A549 (cell line): ENCODE data around the gene TACC2. TPM values are rescaled to one million over a fixed set of nuclear protein-coding genes. Genes with fewer than 3 reads are reported as not detected.

Experiments used
- ATAC-seq, 2 experiments: fragments of 200-7000 bp in 1 of 2; fragments of >200 bp in 1 of 2; cut with Nextera tagmentation in 1 of 2; cut with Tn5 transposase in 1 of 2; 3 replicates each; pipeline versions ENCODE4 v1.8.0 to v1.9.1; 2018 to 2020; ENCODE audit warnings: mild to moderate bottlenecking in 1 of 2, moderate library complexity in 1 of 2
- CTCF ChIA-PET: fragments of 300-600 bp; sonication (Branson Sonifier 250); formaldehyde crosslinking; extraction: SDS; loops from one replicate; lab custom pipeline; 2021; ENCODE audit warnings: antibody characterized with exemption, inconsistent platforms; lab: Yijun Ruan, JAX
- POLR2A ChIA-PET: fragments of 350-600 bp; formaldehyde crosslinking; extraction: SDS; loops from one replicate; lab custom pipeline; 2021; ENCODE audit warnings: antibody characterized with exemption, inconsistent platforms; lab: Yijun Ruan, JAX
- DNase-seq, 2 experiments: peaks; one replicate each; pipeline versions ENCODE4 v3.0.0 to v3.0.0-alpha.2; 2011 to 2016; ENCODE audit warnings: low read depth in 1 of 2, low spot score in 1 of 2
- FAIRE-seq: peaks from 2 replicates; lab custom pipeline; 2011; peaks lifted over from hg19 to GRCh38; lab: Jason Lieb, UNC
- H3K27ac ChIP-seq, 2 experiments: fragments of >200 bp; sonication (Bioruptor Twin); formaldehyde crosslinking; 3 replicates each; pipeline ENCODE4 v1.5.1; 2016 to 2017
- H3K4me1 ChIP-seq: fragments of >200 bp; sonication (Bioruptor Twin); formaldehyde crosslinking; 3 replicates; pipeline ENCODE4 v1.6.1; 2016
- H3K4me2 ChIP-seq: fragments of >200 bp; sonication (Bioruptor Twin); formaldehyde crosslinking; 3 replicates; pipeline ENCODE4 v1.6.1; 2016
- H3K4me3 ChIP-seq: fragments of >200 bp; sonication (Bioruptor Twin); formaldehyde crosslinking; 3 replicates; pipeline ENCODE4 v1.5.1; 2016
- H3K9me3 ChIP-seq: fragments of >200 bp; sonication (Bioruptor Twin); formaldehyde crosslinking; 3 replicates; pipeline ENCODE4 v1.6.1; 2016
- BHLHE40 ChIP-seq: IDR thresholded peaks from 2 replicates; pipeline ENCODE4 v1.6.1; 2012; ENCODE audit warnings: low read depth, low read length, inconsistent platforms
- CEBPB ChIP-seq, 2 experiments: fragments of >200 bp in 1 of 2; sonication (Bioruptor Twin) in 1 of 2; formaldehyde crosslinking in 1 of 2; IDR thresholded peaks; 2 replicates each; pipeline ENCODE4 v1.6.1; 2012 to 2016
- CHD4 ChIP-seq: fragments of 200-600 bp; sonication (generic); IDR thresholded peaks from 2 replicates; pipeline ENCODE4 v1.6.1; 2016; ENCODE audit warnings: antibody characterized with exemption, mild to moderate bottlenecking, borderline replicate concordance
- EHF ChIP-seq: fragments of 250-450 bp; sonication (Bioruptor Pico); IDR thresholded peaks from 2 replicates; pipeline ENCODE4 v1.5.0; 2020; ENCODE audit warnings: mild to moderate bottlenecking
- EHMT2 ChIP-seq: fragments of 200-600 bp; sonication (generic); IDR thresholded peaks from 2 replicates; pipeline ENCODE4 v1.6.1; 2016; ENCODE audit warnings: antibody characterized with exemption, low read depth, mild to moderate bottlenecking, moderate library complexity
- ESRRA ChIP-seq: fragments of 150-350 bp; IDR thresholded peaks from 2 replicates; pipeline ENCODE4 v1.6.1; 2014; ENCODE audit warnings: mild to moderate bottlenecking, low read length, borderline replicate concordance
- FOSB ChIP-seq: fragments of 250-450 bp; sonication (Bioruptor Pico); IDR thresholded peaks from 2 replicates; pipeline ENCODE4 v1.5.0; 2020; ENCODE audit warnings: mild to moderate bottlenecking, moderate library complexity
- FOSL2 ChIP-seq, 2 experiments: fragments of 450-650 bp in 1 of 2; fragments of >200 bp in 1 of 2; sonication (Bioruptor Twin) in 1 of 2; formaldehyde crosslinking; IDR thresholded peaks; 2 replicates each; pipeline versions ENCODE4 v1.5.0 to v1.6.1; 2016 to 2020; ENCODE audit warnings: mild to moderate bottlenecking in 1 of 2, moderate library complexity in 1 of 2
- FOXS1 ChIP-seq: fragments of 250-450 bp; sonication (Bioruptor Pico); IDR thresholded peaks from 2 replicates; pipeline ENCODE4 v1.5.0; 2020; ENCODE audit warnings: mild to moderate bottlenecking, moderate library complexity
- GATA3 ChIP-seq: IDR thresholded peaks from 2 replicates; pipeline ENCODE4 v1.6.1; 2012; ENCODE audit warnings: borderline replicate concordance
- HDAC2 ChIP-seq: fragments of 200-600 bp; sonication (generic); IDR thresholded peaks from 2 replicates; pipeline ENCODE4 v1.6.1; 2016
- HOXA7 ChIP-seq: fragments of 250-450 bp; sonication (Bioruptor Pico); IDR thresholded peaks from 2 replicates; pipeline ENCODE4 v1.5.0; 2020; ENCODE audit warnings: mild to moderate bottlenecking, moderate library complexity
- HOXB13 ChIP-seq: fragments of 250-450 bp; sonication (Bioruptor Pico); IDR thresholded peaks from 2 replicates; pipeline ENCODE4 v1.5.0; 2020; ENCODE audit warnings: low read depth, mild to moderate bottlenecking, moderate library complexity
- JUN ChIP-seq, 2 experiments: fragments of >200 bp; sonication (Bioruptor Twin); formaldehyde crosslinking; IDR thresholded peaks; 2 replicates in 1 of 2; 3 replicates in 1 of 2; pipeline ENCODE4 v1.6.1; 2016 to 2017
- JUNB ChIP-seq: fragments of >200 bp; sonication (Bioruptor Twin); formaldehyde crosslinking; IDR thresholded peaks from 2 replicates; pipeline ENCODE4 v1.6.1; 2016
- MAZ ChIP-seq: fragments of 150-350 bp; IDR thresholded peaks from 2 replicates; pipeline ENCODE4 v1.6.1; 2014; ENCODE audit warnings: antibody characterized with exemption, low read depth, low read length, borderline replicate concordance
- NFE2L2 ChIP-seq: fragments of 150-350 bp; conservative IDR thresholded peaks from 2 replicates; pipeline ENCODE4 v1.6.1; 2014; ENCODE audit warnings: low read length
- NPAS2 ChIP-seq: fragments of 250-450 bp; sonication (Bioruptor Pico); IDR thresholded peaks from 2 replicates; pipeline ENCODE4 v1.8.0; 2022; ENCODE audit warnings: mild to moderate bottlenecking, moderate library complexity, borderline replicate concordance
- NR3C1 ChIP-seq: fragments of >200 bp; sonication (Bioruptor Twin); formaldehyde crosslinking; IDR thresholded peaks from 3 replicates; pipeline ENCODE4 v1.6.1; 2017
- POLR2AphosphoS2 ChIP-seq: conservative IDR thresholded peaks from 2 replicates; pipeline ENCODE4 v1.6.1; 2012; ENCODE audit warnings: low read length, improper control_type of control experiment, inconsistent platforms
- RARB ChIP-seq: fragments of 250-450 bp; sonication (Bioruptor Pico); IDR thresholded peaks from 2 replicates; pipeline ENCODE4 v1.8.0; 2021; ENCODE audit warnings: mild to moderate bottlenecking, moderate library complexity
- RCOR1 ChIP-seq: fragments of 150-350 bp; IDR thresholded peaks from 2 replicates; pipeline ENCODE4 v1.6.1; 2014; ENCODE audit warnings: antibody characterized with exemption, low read length, low read depth
- RFX5 ChIP-seq: fragments of 450-650 bp; IDR thresholded peaks from 2 replicates; pipeline ENCODE4 v1.7.1; 2014; ENCODE audit warnings: antibody characterized with exemption, mild to moderate bottlenecking, moderate library complexity
- SMC3 ChIP-seq: fragments of >200 bp; sonication (Bioruptor Twin); formaldehyde crosslinking; IDR thresholded peaks from 3 replicates; pipeline ENCODE4 v1.6.1; 2018; ENCODE audit warnings: inconsistent platforms
- SREBF2 ChIP-seq: fragments of 450-650 bp; IDR thresholded peaks from 2 replicates; pipeline ENCODE4 v1.6.1; 2014; ENCODE audit warnings: mild to moderate bottlenecking, moderate library complexity
- TFCP2L1 ChIP-seq: fragments of 250-450 bp; sonication (Bioruptor Pico); IDR thresholded peaks from 2 replicates; pipeline ENCODE4 v1.5.0; 2021; ENCODE audit warnings: mild to moderate bottlenecking
- TP53 ChIP-seq: fragments of 250-450 bp; sonication (Bioruptor Pico); IDR thresholded peaks from 2 replicates; pipeline ENCODE4 v1.5.0; 2021; ENCODE audit warnings: mild to moderate bottlenecking, moderate library complexity
- ZC3H11A ChIP-seq: fragments of 450-650 bp; IDR thresholded peaks from 2 replicates; pipeline ENCODE4 v1.6.1; 2014; ENCODE audit warnings: antibody characterized with exemption, mild to moderate bottlenecking
- ZNF302 ChIP-seq: fragments of 250-450 bp; sonication (Bioruptor Pico); IDR thresholded peaks from 2 replicates; pipeline ENCODE4 v1.9.0; 2021; ENCODE audit warnings: inconsistent platforms, mild to moderate bottlenecking, moderate library complexity
- ZSCAN20 ChIP-seq: fragments of 250-450 bp; sonication (Bioruptor Pico); IDR thresholded peaks from 2 replicates; pipeline ENCODE4 v1.8.0; 2022; ENCODE audit warnings: mild to moderate bottlenecking, moderate library complexity
- WGBS: methylation state at CpG from one replicate; pipeline ENCODE4 v1.1.6; 2017; ENCODE audit errors: missing lambda C conversion rate; 5-methylcytosine and 5-hydroxymethylcytosine counted together
- polyA plus RNA-seq, 4 experiments: library from polyadenylated mRNA; depleted of rRNA in 3 of 4; stranded (reverse); fragments of >200 nt; fragmentation: RNase III in 1 of 4; extraction: RNeasy Plus Mini Kit Qiagen cat#74134 plus additional on column Dnase treatment in 1 of 4; gene quantifications; 2 replicates in 3 of 4; 3 replicates in 1 of 4; pipeline ENCODE4 v1.2.3, GENCODE V29; 2011 to 2017
- TF ChIP-seq, protein P1 (sequence below): IDR thresholded peaks from 2 replicates; pipeline ENCODE4 v1.6.1; 2012
- TF ChIP-seq, protein P2 (sequence below): IDR thresholded peaks from 2 replicates; pipeline ENCODE4 v1.6.1; 2012; ENCODE audit warnings: low read depth, borderline replicate concordance
- TF ChIP-seq, protein P3 (sequence below): fragments of 250-450 bp; sonication (Bioruptor Pico); IDR thresholded peaks from 2 replicates; pipeline ENCODE4 v1.5.0; 2020; ENCODE audit warnings: low read depth, mild to moderate bottlenecking, moderate library complexity
- TF ChIP-seq, protein P4 (sequence below): fragments of 450-650 bp; IDR thresholded peaks from 2 replicates; pipeline ENCODE4 v1.6.1; 2014; ENCODE audit warnings: antibody characterized with exemption
- TF ChIP-seq, protein P5 (sequence below): fragments of >200 bp; sonication (Bioruptor Twin); formaldehyde crosslinking; IDR thresholded peaks from 3 replicates; pipeline ENCODE4 v1.6.1; 2016

Gene TACC2
- polyA plus RNA-seq, 2 of the 4 experiments (the other 2 are of a cell fraction): 83.3 to 128 TPM

DNA sequence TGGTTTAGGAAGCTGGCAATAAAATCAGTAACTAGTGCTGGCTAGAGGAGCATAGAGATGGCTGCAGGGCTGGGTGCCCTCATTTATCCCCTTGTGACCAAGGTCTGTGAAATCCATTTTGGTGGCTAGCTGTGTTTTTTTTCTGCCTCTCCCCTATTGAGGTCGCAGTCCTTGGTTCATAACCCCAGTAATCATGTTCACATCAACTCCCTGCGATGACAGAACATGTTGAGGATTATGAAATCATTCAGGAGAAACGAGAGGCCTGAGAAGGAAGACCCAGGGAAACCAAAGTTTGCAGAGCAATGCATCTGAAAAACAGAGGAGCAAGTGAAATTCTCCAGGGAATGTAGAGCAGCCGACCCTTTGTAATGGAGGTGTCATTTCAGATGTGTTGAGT is 126.9 kb downstream of the TACC2 start (continued):
- TF ChIP-seq HDAC2 (no peak), JUN (IDR thresholded peaks at IDR 0.05) (no peak), BHLHE40 (no peak), TFCP2L1 (no peak), ZC3H11A (no peak), JUNB (no peak)

DNA sequence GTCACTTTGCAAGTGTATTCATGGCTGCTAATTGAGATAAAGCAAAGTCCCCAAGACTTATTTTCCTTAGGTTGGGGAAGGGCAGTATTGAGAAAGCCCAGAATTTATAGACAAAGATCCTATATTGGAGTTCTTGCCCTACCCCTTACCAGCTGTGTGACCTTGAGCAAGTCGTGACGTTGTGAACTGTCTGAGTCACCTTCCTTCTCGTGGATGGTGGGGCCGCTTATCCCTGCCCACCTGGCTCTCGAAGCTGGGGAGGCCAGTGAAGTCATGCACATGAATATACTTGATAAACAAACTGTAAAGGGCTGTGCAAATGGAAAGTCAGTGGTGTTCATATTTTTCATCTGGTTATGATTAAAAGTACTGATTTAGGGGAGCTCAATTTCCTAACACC is 127.4 kb downstream of the TACC2 start:
- H3K9me3 ChIP-seq: no peaks in the 10 kb centered on the region
- ATAC-seq: no peak
- peak overlapping the region; percentile 98 for H3K27ac ChIP-seq
- no peak for TF ChIP-seq RCOR1
- peak; percentile 28; the same call in 1 of the 2 replicates for TF ChIP-seq JUNB
- TF ChIP-seq NPAS2: no peak
- peak; percentile 86; the same call in 1 of the 2 replicates for TF ChIP-seq POLR2AphosphoS2
- TF ChIP-seq FOSB (CRISPR knock-in tag): peak; percentile 22; the same call in 1 of the 2 replicates
- no peak for TF ChIP-seq BHLHE40
- TF ChIP-seq EHF: no peak
- TF ChIP-seq HOXA7 (CRISPR knock-in tag): no peak
- TF ChIP-seq ZNF302 (CRISPR knock-in tag): no peak
- TF ChIP-seq, protein P1, sequence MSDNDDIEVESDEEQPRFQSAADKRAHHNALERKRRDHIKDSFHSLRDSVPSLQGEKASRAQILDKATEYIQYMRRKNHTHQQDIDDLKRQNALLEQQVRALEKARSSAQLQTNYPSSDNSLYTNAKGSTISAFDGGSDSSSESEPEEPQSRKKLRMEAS: peak; percentile 24; the same call in 1 of the 2 replicates
- TF ChIP-seq TP53 (CRISPR knock-in tag): 0 out of 2 replicates have a peak, but pooled peaks have one; percentile 44
- no peak for TF ChIP-seq CEBPB (IDR thresholded peaks at IDR 0.05)
- TF ChIP-seq, protein P2, sequence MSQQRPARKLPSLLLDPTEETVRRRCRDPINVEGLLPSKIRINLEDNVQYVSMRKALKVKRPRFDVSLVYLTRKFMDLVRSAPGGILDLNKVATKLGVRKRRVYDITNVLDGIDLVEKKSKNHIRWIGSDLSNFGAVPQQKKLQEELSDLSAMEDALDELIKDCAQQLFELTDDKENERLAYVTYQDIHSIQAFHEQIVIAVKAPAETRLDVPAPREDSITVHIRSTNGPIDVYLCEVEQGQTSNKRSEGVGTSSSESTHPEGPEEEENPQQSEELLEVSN: no peak
- TF ChIP-seq GATA3: peak; percentile 19; the same call in 1 of the 2 replicates
- no peak for TF ChIP-seq SREBF2
- no peak for TF ChIP-seq MAZ
- no peak for TF ChIP-seq EHMT2
- no peak for TF ChIP-seq FOSL2 (IDR thresholded peaks at IDR 0.05)
- peak; percentile 67 for TF ChIP-seq FOSL2 (CRISPR knock-in tag; IDR thresholded peaks at IDR 0.05)
- TF ChIP-seq JUN (IDR thresholded peaks at IDR 0.05): no peak
- 0 out of 2 replicates have a peak, but pooled peaks have one; percentile 26 for TF ChIP-seq ESRRA
- H3K4me2 ChIP-seq: peak overlapping the region; percentile 95
- DNase-seq: peak in 1 of 2 experiments; percentile 75
- H3K4me3 ChIP-seq: peak overlapping the region; percentile 95; the same call in 2 of the 3 replicates
- 4% methylated on average over 5 of the region's 5 CpGs for WGBS
- H3K4me1 ChIP-seq: peaks cover 73% of the 10 kb centered on the region
- FAIRE-seq: no peak
- CTCF ChIA-PET: interaction anchor here (1.2 to 3.2 kb wide), 5 partner anchors 11 to 151 kb away, joined by 3 to 25 read pairs (median 6); no protein-coding TSS in a partner anchor
- POLR2A ChIA-PET: interaction anchor here (1.2 to 1.8 kb wide), 2 partner anchors 15 to 189 kb away, joined by 3 to 5 read pairs; partner anchors contain the start of gene ATE1

DNA sequence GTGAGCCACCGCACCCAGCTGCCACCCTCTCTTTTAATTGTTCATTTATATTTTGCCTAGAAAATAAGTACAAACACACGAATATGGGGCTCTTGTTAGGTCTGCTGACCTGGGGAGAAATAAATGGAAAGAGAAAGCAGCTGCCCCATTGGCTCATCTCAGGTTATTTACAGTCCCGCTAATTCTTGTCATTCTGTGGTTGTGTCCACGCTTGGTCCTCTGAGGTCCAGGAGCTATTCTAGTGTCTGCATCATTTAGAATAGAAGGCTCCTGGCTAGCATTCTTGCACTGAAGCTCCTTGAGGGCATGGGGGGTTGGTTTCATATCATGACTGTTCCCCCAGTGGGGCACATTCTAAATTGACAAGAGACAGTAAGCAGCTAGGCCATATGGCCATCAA is 128.5 kb downstream of the TACC2 start:
- Histone ChIP-seq H3K9me3 (no peaks in the 10 kb centered on the region), H3K4me1 (peaks cover 69% of the 10 kb centered on the region), H3K27ac (peak overlapping the region in 1 of 2 experiments; percentile 98; a peak in 3 of 6 replicates), H3K4me3 (no peak overlapping the region), H3K4me2 (peak overlapping the region; percentile 95; the same call in 2 of the 3 replicates)
- ChIA-PET POLR2A (no interaction called here), CTCF (interaction anchor here (0.8 to 3.2 kb wide), 4 partner anchors 9 to 66 kb away, joined by 3 to 25 read pairs (median 7); no protein-coding TSS in a partner anchor)
- WGBS: 89% methylated on average over 4 of the region's 4 CpGs
- DNase-seq (no peak), FAIRE-seq (no peak), ATAC-seq (no peak)
- TF ChIP-seq RARB (no peak), NR3C1 (no peak), SMC3 (no peak), CHD4 (no peak), FOXS1 (CRISPR knock-in tag) (no peak), EHMT2 (no peak), HOXB13 (CRISPR knock-in tag) (no peak), NPAS2 (no peak), JUNB (no peak), CEBPB (IDR thresholded peaks at IDR 0.05) (no peak), RFX5 (no peak), TP53 (CRISPR knock-in tag) (no peak), JUN (IDR thresholded peaks at IDR 0.05) (no peak), ZSCAN20 (CRISPR knock-in tag) (no peak), NFE2L2 (no peak), MAZ (no peak)
- TF ChIP-seq, protein P3, sequence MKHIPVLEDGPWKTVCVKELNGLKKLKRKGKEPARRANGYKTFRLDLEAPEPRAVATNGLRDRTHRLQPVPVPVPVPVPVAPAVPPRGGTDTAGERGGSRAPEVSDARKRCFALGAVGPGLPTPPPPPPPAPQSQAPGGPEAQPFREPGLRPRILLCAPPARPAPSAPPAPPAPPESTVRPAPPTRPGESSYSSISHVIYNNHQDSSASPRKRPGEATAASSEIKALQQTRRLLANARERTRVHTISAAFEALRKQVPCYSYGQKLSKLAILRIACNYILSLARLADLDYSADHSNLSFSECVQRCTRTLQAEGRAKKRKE (CRISPR knock-in tag): no peak
- TF ChIP-seq, protein P4, sequence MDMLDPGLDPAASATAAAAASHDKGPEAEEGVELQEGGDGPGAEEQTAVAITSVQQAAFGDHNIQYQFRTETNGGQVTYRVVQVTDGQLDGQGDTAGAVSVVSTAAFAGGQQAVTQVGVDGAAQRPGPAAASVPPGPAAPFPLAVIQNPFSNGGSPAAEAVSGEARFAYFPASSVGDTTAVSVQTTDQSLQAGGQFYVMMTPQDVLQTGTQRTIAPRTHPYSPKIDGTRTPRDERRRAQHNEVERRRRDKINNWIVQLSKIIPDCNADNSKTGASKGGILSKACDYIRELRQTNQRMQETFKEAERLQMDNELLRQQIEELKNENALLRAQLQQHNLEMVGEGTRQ: no peak
- TF ChIP-seq, protein P5, sequence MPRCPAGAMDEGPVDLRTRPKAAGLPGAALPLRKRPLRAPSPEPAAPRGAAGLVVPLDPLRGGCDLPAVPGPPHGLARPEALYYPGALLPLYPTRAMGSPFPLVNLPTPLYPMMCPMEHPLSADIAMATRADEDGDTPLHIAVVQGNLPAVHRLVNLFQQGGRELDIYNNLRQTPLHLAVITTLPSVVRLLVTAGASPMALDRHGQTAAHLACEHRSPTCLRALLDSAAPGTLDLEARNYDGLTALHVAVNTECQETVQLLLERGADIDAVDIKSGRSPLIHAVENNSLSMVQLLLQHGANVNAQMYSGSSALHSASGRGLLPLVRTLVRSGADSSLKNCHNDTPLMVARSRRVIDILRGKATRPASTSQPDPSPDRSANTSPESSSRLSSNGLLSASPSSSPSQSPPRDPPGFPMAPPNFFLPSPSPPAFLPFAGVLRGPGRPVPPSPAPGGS: no peak
